ENCODE measurements around the gene KIF19.

- TF ChIP-seq CTCF (IDR thresholded peaks at IDR 0.05) (no peak), POLR2A (IDR thresholded peaks at IDR 0.05) (no peak)
These were observed 41.2 kb downstream of the KIF19 start, which contains the start of gene GPR142 for GRCh38 chr17:74367206-74367605.
